ENCODE results near the gene ABI1.

DNA sequence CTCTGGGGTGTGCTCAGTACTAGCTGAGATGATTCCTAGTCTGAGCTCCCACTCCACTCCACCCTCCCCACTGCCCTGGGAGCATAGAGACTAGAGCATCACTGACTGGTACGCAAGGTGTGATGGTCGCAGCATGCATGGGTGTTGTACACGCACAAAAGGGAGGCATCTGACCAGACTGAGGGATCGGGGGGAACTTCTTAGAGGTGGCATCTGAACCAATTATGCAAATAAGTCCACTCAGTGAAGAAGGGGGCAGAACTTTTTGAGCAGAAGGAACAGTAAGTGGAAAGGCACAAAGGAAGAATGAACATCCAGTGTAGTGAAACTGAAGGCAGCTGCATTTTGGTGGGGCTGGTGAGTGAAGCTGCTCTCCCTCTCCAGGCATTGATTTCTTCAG lies 137.7 kb downstream of the ABI1 start:
- TF ChIP-seq POLR2AphosphoS5 (IDR thresholded peaks at IDR 0.05) (no peak), EP300 (IDR thresholded peaks at IDR 0.05) (no peak)
- TF ChIP-seq, protein P1, sequence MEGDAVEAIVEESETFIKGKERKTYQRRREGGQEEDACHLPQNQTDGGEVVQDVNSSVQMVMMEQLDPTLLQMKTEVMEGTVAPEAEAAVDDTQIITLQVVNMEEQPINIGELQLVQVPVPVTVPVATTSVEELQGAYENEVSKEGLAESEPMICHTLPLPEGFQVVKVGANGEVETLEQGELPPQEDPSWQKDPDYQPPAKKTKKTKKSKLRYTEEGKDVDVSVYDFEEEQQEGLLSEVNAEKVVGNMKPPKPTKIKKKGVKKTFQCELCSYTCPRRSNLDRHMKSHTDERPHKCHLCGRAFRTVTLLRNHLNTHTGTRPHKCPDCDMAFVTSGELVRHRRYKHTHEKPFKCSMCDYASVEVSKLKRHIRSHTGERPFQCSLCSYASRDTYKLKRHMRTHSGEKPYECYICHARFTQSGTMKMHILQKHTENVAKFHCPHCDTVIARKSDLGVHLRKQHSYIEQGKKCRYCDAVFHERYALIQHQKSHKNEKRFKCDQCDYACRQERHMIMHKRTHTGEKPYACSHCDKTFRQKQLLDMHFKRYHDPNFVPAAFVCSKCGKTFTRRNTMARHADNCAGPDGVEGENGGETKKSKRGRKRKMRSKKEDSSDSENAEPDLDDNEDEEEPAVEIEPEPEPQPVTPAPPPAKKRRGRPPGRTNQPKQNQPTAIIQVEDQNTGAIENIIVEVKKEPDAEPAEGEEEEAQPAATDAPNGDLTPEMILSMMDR (IDR thresholded peaks at IDR 0.05) = no peak
